G401.6 (cell line): ENCODE results near the gene SCYL1.

Experiments used
- FAIRE-seq: peaks from 2 replicates; lab custom pipeline; 2012; peaks lifted over from hg19 to GRCh38; lab: Jason Lieb, UNC

The SCYL1 gene

DNA sequence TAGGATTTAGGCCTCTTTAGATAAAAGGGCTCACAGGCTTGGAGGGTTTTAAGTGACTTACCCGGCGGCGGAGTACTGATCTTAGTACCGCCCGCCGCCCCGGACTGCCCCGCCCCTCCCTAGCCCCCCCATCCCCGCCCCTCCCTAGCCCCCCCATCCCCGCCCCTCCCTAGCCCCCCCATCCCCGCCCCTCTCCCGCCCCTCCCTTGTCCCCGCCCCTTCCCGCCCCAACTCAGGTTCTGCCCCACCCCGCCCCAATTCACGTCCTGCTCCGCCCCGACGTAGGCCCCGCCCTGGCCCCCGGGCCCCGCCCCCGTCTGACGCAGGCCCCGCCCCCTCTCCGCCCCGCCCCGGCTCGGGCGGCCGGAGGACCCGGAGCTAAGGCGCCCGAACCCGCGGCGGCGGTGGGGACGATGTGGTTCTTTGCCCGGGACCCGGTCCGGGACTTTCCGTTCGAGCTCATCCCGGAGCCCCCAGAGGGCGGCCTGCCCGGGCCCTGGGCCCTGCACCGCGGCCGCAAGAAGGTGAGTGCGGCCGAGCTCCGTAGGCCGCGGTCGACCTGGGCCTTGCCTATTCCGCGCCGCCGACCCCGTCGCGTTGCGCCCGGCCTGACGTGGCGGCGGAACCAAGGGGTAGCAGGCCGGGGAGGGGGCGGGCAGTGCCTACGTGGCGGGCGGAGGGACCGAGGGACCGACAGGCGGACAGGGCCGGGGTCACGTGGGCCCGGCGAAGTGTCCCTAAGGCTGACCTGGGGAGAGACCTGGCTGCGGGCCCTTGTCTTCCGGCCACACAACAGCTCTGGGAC, at the start of gene SCYL1:
Gene SCYL1 (plus strand): TSS at position 343 of the 805 bp plus-strand sequence. CDS start 71 bp downstream, at position 414.
- no peak for FAIRE-seq

DNA sequence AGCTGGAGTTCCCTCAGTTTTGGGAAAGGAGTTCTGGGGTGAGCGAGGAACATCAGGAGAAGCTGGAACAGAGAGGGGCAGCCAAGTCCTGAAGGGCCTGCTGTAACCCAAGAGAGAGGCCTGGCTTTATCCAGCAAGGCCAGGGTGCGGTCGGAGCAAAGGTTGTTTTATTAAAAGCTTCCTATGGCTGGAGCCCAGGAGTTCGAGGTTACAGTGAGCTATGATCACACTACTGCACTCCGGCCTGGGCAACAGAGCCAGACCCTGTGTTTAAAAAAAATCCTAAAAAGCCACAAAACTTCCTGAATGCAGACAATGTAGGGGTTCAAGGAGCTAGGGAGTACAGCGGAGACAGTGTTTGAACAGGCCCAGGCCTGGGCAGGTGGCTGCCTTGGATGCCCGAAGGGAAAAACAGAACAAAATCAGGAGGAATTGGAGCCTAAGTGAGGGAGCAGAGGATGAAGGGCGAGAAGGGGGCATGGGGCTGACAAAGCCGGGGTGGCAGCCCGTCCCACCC, 48.2 kb upstream of the SCYL1 start:
- FAIRE-seq = no peak

DNA sequence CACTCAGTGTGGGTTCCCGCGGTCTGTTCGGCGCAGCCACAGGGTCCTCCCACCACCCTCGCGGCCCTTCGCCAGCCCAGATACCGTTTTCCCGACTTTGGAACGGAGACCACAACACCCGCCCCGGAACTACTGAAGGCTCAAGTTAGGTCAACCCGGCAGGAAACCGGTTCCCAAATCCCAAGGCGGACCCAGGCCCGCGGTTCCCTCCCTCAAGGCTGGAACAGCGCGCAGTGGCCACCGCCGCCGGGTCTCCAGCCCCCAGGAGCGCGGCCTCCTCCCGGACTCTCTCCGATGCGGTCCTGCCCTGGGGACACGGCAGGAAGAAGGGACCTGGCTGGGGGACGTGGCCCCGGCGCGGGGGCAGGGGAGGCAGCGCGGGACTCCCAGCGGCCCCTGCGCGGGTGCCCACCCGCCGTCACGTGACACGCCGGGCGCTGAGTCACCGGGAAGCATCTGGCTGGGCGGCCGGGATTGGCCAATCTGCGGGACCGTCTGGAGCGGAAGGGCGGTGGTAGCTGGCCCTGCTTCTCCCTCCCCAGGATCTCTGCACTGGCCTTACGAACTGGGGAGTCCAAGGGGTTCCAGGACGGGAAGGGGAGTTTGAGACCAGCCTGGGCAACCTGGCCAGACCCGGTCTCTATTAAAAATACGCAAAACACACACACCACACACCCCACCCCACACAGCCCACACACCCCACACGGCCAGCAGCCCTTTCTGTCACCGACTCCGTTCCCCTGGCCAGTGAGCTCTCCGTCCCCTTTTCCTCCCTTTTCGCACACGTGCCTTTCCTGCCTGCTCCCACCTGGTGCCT, 47.5 kb upstream of the SCYL1 start:
- peak; percentile 27 for FAIRE-seq

DNA sequence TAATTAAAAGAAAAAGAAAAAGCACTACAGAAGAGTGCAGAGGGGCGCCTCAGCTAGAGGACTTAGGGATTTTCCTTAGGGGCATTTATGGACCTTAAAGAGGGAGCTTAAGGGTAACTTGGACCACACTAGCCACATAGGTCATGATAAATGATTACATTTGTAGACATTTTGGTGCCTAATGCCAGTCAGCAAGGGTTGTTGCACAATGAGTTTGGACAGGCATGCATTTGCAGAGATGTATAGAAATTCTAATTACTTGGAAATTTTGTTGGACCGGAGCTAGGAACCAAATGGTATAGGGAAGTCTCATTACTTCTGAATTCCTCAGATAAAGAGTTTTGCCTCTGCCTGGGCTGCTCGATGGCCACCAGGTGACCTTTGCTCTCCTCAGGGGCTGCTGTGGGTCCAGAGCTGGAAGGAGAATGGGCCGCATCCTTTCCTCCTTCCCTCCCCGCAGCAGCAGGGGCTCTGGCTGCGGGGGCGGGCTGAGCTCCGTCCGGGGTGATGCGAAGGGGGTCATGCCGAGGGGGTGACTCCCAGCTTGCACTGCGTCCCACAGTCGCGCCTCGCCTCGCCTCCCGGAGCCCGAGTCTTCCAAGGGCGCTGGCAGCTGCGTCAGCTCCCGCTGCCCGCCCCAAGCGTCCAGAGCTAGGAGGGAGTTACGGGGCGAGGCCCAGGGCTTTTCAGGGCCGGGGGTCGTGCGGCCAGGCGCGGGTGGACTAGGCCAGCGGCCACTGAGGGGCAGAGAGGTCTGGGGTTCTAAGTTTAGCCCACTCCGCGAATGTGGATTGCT, 46.3 kb upstream of the SCYL1 start:
- no peak for FAIRE-seq

DNA sequence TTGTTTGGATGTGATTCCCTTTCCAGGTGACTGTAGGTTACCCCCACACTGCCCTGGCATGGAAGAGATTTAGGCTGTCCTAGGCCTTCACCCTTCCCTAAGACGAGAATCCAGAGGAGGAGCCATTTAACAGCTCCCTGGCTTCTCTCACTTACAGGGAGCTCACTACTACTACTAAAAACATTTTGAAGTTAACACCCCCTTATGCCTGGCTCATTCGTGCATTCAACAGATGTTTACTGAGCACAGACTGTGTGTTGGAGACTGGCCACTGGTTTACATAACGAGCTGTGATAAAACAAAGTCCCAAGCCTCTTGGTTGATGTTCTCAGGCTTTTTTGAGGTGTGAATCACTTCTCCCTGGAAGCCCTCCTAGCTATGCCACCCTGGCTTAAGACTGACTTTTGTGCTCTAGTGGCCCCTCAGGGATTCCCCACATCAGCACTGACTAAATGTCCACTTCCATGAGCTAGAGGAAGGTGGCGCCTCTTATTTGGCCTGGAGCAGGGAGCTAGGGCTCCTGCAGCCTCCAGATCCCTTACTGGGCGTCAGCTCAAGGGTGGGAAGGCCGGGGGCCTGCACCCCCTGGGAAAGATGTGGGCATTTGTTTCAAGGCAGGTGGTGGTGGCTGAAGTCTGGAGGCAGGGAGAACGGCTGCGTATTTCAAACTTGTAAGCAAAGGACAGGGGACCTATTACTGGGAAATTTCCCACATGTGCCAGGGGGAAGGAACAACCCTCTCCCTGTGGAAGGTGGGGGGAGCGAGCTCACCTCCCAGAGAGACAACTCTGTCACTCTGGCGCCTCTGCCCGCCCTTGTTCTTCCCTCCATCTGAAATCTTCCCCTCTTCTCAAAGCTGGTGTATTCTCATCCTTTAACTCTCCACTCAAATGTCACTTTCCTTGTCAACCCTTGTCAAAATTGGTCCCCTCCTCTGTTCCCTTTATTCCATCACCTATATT, 45.4 kb upstream of the SCYL1 start:
- no peak for FAIRE-seq

DNA sequence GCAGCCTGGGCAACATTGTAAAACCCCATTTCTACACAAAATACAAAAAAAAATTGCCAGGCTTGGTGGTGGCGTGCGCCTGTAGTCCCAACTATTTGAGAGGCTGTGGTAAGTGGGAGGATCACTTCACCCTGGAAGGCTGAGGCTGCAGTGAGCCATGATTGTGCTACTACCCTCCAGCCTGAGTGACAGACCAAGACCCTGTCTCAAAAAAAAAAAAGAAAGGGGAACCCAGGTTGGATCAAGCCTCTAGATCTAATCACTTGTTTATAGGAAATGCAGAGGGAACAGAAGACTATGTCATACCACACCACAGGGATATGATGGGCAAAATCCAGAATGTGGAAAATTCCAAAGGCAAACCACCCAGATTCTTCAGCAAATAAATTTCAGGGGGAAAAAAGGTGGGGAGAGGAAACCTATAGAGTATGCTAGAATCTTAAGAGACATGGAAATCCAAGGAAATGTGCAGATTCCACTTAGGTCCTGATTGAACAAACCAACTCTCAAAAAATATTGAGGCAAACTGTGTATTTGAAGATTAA, 42.5 kb upstream of the SCYL1 start:
- no peak for FAIRE-seq

DNA sequence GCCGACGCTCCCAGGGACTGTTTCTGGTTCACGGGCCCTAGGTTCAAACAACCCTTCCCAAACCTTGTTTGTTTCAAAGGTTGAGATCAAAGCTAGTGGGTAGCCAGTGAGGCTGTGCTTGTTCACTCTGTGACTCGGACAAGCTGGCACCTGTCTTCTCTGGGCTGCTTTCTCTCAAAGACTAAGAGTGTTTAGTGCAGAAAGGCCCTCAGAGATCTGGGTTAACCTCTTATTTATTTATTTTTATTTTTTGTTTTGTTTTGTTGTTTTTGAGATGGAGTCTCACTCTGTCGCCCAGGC, 39.0 kb upstream of the SCYL1 start:
- no peak for FAIRE-seq

DNA sequence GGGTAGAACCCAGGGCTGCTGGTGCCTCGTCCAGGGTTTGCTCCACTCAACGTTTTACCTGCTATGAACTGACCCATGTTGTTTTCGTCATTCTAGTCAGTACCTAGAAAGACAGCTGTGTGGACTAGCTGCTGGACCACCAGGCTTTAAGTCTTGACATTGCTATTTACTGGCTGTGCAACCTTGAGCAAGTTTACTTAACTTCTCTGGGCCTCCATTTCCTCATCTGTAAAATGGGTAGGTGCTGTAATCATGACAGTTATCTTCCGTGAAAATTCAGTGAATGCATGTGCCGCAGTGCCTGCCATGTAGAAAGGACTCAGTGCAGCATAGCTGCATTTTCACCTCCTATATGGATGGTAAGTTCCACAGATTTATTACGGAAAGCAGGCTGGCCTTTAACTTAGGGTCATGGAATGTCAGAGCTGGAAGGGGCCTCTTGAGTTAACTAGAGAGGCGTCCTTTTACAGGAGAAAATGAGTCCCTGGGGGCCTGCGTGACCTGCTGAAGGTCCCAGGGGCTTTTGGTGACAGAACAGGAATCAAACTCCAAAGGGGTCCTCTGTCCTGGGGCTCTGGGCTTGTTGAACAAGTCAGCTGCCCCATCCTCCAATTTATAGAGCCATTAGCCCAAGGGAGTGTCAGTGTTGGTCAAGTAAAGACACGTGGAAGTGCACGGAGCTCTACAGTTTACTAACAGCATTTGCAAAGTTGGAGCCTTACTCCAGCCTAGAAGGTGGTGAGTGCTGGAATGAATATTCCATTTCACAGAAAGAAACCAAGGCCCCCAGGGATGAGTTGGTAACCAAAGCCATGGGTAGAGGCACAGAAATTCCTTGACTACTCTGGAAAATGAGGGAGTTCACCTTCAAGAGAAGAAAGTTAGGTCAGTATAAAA, 38.1 kb upstream of the SCYL1 start:
- no peak for FAIRE-seq

DNA sequence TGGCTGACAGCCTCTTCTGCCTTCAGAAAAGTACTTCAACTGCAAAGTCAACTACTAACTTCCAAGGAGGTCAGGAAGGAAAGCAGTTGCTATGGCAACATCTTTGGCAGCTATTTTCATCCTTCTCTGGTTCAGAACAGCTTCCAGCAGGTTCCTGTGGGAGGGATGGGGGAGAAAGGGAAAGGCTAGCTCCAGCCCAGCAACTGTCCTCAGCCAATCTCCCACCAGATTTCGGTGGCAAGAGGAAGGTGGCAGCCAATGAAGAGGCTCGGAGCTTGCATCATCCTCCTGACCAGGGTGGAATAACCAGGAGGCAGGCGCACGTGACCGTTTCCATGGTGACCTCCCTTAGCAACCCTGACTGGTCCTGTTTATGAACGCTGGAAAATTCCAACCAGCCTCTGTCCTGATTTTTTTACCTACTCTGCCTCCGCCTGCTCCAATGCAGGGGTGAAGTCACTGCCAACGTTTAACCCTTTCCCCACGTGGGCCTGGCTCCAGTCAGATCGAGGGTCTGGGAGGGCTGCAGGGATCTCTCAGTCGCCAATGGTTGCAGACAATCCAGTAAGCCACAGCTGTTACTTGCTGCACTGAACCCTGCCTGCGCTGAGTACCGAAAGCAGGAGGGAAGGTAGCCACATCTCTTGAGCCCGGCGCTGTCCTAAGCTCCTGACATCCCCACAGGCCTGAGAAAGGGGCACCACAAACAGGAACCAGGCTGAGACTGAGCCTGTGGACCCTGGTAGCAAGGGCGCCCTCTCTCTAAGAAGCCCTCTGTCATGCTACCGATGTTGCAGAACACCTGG, 37.2 kb upstream of the SCYL1 start:
- peak; percentile 99 for FAIRE-seq

DNA sequence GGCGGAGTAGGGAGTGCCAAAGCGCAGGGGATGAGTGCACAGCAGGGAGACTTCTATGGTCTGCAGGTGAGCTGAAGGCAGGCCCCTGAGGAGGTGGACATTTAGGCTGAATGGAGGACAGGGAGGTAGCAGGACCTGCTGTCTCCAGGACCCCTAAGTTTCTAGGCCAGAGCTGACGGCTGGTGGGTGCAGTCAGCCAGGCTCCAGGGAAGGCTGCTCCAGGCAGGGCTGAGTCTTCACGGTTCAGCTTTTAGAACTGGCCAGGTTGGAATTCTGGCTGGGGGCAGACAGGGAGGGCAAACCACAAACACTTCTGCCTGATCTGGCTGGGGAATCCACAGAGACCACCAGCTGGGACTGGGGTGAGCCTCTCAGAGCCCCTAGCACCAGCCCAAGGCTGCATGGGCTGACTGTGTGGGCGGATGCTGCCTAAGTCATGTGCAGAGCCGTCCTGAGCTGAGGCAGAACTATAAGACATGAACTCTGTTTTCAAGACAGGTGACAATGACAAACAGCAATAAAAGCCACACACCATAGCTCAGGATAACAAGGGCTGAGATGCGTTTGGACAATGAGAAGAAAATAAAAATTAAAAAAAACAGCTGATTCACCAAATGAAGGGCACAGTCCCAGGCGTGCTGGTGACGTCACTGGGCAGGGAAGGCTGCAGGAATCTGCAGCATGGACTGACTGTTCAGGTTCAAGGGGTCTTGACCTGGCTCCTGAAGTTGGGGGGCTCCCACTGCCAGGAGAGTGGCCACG, 36.4 kb upstream of the SCYL1 start:
- no peak for FAIRE-seq

DNA sequence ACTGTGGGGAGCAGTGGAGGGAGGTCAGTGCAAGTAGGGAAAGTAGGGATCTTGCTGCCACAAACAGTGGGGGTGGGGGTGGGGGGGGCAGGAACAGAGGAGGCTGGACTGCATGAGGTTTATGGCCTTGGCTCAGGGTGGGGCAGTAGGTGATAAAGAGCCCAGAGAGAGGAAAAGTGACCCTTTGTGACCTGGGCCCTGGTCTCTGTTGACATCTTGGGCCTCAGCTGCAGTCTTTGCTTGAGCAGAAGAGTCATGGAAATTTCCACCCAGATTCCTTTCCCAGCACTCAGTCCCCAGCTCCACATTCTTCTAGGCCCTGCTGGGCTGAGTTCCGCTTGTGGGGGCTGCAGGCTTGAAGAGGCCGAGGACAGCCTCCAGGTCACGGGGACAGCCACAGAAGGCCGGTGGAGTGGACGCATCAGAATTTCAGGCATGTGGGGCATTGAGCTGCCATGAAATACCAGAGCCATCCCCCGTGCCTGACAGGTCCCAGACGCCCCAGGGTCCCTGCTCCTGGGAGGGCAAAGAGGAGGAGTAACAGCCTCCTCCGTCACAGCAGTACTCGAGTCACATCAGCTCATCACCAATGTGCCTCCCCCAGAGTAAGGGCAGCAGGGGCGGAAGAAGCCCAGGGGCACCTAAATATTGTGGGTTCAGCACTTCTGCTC, 35.7 kb upstream of the SCYL1 start:
- peak; percentile 83 for FAIRE-seq

DNA sequence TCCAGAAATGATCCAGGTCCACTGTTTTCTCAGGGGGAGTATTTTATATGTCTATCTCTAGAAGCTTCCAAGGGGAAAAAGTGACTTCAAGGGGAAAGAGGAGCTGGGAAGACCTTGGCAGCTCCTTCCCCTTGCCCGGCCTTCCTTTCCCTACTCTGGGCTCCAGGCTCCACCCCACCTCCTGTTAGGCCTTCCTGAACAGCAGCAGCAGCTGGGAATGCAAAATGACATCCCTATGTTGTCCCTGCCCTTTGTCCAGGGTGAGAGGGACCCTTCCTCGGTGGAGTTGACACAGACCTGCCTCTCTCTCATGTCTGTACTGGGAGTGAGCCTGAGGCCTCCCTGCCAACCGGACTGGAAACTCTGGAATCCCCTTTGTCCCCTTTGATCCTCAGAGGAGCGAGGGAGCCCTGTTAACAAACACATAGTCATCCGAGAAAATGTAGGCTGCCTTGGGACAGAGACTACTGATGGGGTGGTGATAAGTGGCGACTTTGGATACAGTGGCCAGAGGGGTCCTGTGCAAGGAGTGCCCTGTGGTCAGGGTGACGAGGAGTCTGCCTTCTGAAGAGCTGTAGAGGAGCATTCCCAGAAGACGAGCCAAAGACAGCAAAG, 35.1 kb upstream of the SCYL1 start:
- no peak for FAIRE-seq

DNA sequence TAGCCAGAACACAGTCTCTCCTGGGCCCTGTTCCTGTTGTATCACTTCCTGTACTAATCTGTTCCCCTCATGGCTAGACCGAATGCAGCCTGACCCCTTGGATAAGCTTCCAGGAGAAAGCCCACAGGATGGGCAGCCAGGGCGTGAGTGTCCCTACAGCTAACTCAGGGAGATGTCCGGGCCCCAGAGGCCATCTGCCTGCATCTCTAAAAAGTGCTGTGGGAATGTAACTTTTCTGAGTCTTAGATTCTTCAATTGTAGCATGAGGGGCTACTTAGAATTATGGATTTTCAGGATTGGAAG, 33.8 kb upstream of the SCYL1 start:
- no peak for FAIRE-seq

DNA sequence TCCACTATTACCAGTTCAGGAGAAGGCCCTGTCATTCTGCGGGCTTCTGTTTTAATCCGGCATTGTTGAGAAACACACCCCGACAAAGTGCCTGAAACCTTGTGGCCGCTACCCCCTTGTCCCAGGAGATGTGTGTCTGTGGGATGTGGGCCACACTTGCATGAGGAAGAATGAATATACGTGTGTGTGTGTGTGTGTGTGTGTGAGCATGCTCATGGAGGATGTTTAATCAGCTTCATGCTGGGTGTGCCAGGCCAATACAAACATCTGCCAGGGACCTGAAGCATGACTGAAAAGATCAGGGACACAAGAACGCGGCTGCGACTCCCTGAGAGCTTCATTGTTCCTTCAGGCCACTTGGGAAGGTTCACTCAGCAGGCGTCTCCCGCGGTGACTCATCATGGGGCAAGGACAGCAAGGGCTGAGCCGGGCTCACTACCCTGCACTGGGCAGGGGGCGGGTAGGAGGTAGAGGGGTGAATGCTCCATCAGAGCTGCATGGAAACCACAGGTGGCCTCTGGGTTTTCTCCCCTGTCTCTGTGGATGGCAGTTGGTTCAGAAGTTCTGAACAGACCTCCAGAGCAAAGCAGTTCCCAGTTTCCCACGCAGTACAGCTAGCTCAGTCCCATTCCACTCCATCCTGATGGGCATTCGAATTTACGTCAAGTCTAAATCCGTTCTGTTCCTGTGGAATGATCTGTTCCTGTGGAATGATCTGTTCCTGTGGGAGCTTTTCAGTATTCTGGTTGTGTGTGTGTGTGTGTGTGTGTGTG, 33.1 kb upstream of the SCYL1 start:
- no peak for FAIRE-seq

DNA sequence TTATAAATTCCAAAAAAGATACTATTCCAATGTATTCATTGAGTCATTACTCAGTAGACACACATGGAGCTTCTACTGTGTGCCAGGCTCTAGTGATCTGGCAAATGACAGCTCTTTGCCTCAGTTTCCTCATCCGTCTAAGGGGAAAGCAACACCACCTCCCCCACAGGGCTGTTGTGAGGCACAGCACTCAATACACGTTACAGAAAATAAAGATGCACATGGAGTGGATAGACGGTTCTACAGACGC, 32.6 kb upstream of the SCYL1 start:
- FAIRE-seq = no peak

DNA sequence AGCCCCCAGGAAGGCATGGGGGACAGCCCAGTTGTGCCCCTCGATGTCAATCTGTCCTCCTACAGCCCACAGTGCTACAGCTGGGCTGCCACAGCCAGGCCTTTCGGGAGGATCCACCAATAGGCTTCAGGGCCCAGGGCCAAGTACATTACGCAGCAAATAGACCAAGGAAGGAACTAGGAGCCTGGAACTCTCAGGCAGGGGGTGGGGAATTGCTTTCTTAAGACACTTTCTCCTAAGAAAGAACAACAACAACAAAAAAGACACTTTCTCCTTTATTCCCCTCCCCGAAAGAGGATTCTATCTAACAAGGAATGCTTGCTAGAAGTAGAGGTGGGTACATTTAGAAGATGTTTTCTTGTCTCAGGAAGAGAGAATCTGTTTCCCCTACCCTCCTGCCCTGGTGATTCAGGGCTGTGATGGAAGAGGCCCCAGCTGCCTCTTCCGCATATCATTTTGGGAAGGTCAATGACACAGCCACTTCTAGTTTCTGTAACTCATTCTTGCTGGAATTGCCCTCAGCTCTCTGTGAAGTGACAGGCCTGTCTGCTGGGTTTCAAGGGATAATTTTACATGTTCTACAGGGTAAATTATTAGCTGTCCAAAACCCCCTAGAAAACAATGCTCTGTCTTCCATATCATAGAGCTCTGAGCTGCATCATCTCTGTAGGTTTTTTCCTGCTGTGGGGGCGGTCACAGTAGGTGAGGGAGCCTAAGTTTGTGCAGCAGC, 32.1 kb upstream of the SCYL1 start:
- FAIRE-seq = no peak
